Spleen (tissue), 7 donors: ENCODE data around the gene GSTO1.

Experiments
- CTCF ChIP-seq, 11 experiments: fragments of 200-600 bp in 7 of 11; fragments of 450-650 bp in 4 of 11; sonication (generic) in 4 of 11; IDR thresholded peaks in 8 of 11; conservative IDR thresholded peaks in 3 of 11; 1 replicate in 7 of 11; 2 replicates in 4 of 11; pipeline versions ENCODE4 v1.4.0 to v1.8.0; 2016 to 2021; ENCODE audit warnings: antibody characterized with exemption in 11 of 11, inconsistent platforms in 4 of 11, mild to moderate bottlenecking in 1 of 11
- POLR2A ChIP-seq, 3 donors: fragments of 450-650 bp; IDR thresholded peaks; one replicate each; pipeline ENCODE4 v1.5.1; 2017; ENCODE audit warnings: antibody characterized with exemption in 3 of 3, mild to moderate bottlenecking in 1 of 3
- POLR2AphosphoS5 ChIP-seq, 3 donors: sonication (generic); formaldehyde crosslinking; IDR thresholded peaks; one replicate each; pipeline ENCODE4 v1.5.1; 2017; ENCODE audit warnings: antibody characterized with exemption in 3 of 3
- donor health status: DM: no; HTN: no; CAD: no; lungs with moderate emphysema.
- donor health status: DM: no; HTN: no; CAD: no.
- donor health status: DM: no; HTN: no; CAD: no.

GRCh38 chr10:104243512-104243911, 11.2 kb upstream of the GSTO1 start:
- no peak for TF ChIP-seq POLR2A (IDR thresholded peaks at IDR 0.05)
- TF ChIP-seq CTCF (IDR thresholded peaks at IDR 0.05 in 8 of 11, conservative IDR thresholded peaks at IDR 0.05 in 3 of 11), result no peak
- TF ChIP-seq POLR2AphosphoS5 (IDR thresholded peaks at IDR 0.05), result no peak
